Liver (tissue), 3 donors: ENCODE results near the gene ABCB9.
"Not testable (repeated sequence)": the region's sequence is repeated elsewhere in the genome, so short reads cannot be mapped to it uniquely, and the experiment has no call there.

Experiments
- GABPA ChIP-seq, 2 donors: IDR thresholded peaks in 1 of 2; conservative IDR thresholded peaks in 1 of 2; 2 replicates each; pipeline ENCODE4 v1.6.1; 2016; ENCODE audit warnings: antibody characterized with exemption in 2 of 2, mild to moderate bottlenecking in 1 of 2, moderate library complexity in 1 of 2
- HNF4A ChIP-seq, 2 donors: conservative IDR thresholded peaks; 2 replicates each; pipeline ENCODE4 v1.6.1; 2016; ENCODE audit warnings: antibody characterized with exemption in 2 of 2, mild to moderate bottlenecking in 2 of 2
- RAD21 ChIP-seq, 2 donors: IDR thresholded peaks; 2 replicates each; pipeline ENCODE4 v1.6.1; 2016; ENCODE audit warnings: antibody characterized with exemption in 2 of 2, mild to moderate bottlenecking in 2 of 2
- RXRA ChIP-seq, 2 donors: IDR thresholded peaks; 2 replicates each; pipeline ENCODE4 v1.6.1; 2017 to 2018; ENCODE audit warnings: antibody characterized with exemption in 2 of 2, mild to moderate bottlenecking in 1 of 2
- SP1 ChIP-seq: IDR thresholded peaks from 2 replicates; pipeline ENCODE4 v1.6.1; 2018; ENCODE audit warnings: antibody characterized with exemption, mild to moderate bottlenecking
- TAF1 ChIP-seq: conservative IDR thresholded peaks from 2 replicates; pipeline ENCODE4 v1.6.1; 2016; ENCODE audit warnings: antibody characterized with exemption, mild to moderate bottlenecking
- YY1 ChIP-seq: IDR thresholded peaks from 2 replicates; pipeline ENCODE4 v1.6.1; 2016; ENCODE audit warnings: antibody characterized with exemption, mild to moderate bottlenecking
- TF ChIP-seq, protein P1 (sequence below): IDR thresholded peaks from 2 replicates; pipeline ENCODE4 v1.6.1; 2016; ENCODE audit warnings: antibody characterized with exemption
- TF ChIP-seq, protein P2 (sequence below): fragments of 150-350 bp; IDR thresholded peaks from 2 replicates; pipeline ENCODE4 v1.5.1; 2017; ENCODE audit warnings: improper control_type of control experiment, low read depth, low read length; ENCODE audit not compliant: missing input control
- TF ChIP-seq, protein P3 (sequence below): IDR thresholded peaks from 2 replicates; pipeline ENCODE4 v1.6.1; 2016; ENCODE audit warnings: antibody characterized with exemption, mild to moderate bottlenecking
- TF ChIP-seq, protein P4 (sequence below): IDR thresholded peaks from 2 replicates; pipeline ENCODE4 v1.6.1; 2016; ENCODE audit warnings: antibody characterized with exemption
- TF ChIP-seq, protein P5 (sequence below): IDR thresholded peaks from 2 replicates; pipeline ENCODE4 v1.6.1; 2016; ENCODE audit warnings: antibody characterized with exemption
- donor health status: healthy.
- donor health status: healthy.

DNA sequence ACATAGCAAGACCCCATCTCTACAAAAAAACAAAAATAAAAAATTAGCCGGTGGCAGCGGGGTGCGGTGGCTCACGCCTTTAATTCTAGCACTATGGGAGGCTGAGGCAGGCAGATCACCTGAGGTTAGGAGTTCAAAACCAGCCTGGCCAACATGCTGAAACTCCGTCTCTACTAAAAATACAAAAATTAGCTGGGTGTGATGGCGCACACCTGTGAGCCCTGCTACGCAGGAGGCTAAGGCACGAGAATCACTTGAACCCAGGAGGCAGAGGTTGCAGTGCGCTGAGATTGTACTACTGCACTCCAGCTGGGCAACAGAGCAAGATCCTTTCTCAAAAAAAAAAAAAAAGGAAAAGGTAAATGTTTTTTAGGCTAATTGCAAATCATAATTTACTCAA lies 73.5 kb downstream of the ABCB9 start:
- TF ChIP-seq, protein P1, sequence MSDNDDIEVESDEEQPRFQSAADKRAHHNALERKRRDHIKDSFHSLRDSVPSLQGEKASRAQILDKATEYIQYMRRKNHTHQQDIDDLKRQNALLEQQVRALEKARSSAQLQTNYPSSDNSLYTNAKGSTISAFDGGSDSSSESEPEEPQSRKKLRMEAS = not testable (repeated sequence)
- TF ChIP-seq, protein P2, sequence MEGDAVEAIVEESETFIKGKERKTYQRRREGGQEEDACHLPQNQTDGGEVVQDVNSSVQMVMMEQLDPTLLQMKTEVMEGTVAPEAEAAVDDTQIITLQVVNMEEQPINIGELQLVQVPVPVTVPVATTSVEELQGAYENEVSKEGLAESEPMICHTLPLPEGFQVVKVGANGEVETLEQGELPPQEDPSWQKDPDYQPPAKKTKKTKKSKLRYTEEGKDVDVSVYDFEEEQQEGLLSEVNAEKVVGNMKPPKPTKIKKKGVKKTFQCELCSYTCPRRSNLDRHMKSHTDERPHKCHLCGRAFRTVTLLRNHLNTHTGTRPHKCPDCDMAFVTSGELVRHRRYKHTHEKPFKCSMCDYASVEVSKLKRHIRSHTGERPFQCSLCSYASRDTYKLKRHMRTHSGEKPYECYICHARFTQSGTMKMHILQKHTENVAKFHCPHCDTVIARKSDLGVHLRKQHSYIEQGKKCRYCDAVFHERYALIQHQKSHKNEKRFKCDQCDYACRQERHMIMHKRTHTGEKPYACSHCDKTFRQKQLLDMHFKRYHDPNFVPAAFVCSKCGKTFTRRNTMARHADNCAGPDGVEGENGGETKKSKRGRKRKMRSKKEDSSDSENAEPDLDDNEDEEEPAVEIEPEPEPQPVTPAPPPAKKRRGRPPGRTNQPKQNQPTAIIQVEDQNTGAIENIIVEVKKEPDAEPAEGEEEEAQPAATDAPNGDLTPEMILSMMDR = not testable (repeated sequence)
- TF ChIP-seq RAD21 (IDR thresholded peaks at IDR 0.05); GABPA (IDR thresholded peaks at IDR 0.05 in 1 of 2, conservative IDR thresholded peaks at IDR 0.05 in 1 of 2); RXRA (IDR thresholded peaks at IDR 0.05); HNF4A (conservative IDR thresholded peaks at IDR 0.05); SP1; YY1; TAF1: not testable (repeated sequence)
- TF ChIP-seq, protein P3, sequence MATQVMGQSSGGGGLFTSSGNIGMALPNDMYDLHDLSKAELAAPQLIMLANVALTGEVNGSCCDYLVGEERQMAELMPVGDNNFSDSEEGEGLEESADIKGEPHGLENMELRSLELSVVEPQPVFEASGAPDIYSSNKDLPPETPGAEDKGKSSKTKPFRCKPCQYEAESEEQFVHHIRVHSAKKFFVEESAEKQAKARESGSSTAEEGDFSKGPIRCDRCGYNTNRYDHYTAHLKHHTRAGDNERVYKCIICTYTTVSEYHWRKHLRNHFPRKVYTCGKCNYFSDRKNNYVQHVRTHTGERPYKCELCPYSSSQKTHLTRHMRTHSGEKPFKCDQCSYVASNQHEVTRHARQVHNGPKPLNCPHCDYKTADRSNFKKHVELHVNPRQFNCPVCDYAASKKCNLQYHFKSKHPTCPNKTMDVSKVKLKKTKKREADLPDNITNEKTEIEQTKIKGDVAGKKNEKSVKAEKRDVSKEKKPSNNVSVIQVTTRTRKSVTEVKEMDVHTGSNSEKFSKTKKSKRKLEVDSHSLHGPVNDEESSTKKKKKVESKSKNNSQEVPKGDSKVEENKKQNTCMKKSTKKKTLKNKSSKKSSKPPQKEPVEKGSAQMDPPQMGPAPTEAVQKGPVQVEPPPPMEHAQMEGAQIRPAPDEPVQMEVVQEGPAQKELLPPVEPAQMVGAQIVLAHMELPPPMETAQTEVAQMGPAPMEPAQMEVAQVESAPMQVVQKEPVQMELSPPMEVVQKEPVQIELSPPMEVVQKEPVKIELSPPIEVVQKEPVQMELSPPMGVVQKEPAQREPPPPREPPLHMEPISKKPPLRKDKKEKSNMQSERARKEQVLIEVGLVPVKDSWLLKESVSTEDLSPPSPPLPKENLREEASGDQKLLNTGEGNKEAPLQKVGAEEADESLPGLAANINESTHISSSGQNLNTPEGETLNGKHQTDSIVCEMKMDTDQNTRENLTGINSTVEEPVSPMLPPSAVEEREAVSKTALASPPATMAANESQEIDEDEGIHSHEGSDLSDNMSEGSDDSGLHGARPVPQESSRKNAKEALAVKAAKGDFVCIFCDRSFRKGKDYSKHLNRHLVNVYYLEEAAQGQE = not testable (repeated sequence)
- TF ChIP-seq, protein P4, sequence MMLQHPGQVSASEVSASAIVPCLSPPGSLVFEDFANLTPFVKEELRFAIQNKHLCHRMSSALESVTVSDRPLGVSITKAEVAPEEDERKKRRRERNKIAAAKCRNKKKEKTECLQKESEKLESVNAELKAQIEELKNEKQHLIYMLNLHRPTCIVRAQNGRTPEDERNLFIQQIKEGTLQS = not testable (repeated sequence)
- TF ChIP-seq, protein P5, sequence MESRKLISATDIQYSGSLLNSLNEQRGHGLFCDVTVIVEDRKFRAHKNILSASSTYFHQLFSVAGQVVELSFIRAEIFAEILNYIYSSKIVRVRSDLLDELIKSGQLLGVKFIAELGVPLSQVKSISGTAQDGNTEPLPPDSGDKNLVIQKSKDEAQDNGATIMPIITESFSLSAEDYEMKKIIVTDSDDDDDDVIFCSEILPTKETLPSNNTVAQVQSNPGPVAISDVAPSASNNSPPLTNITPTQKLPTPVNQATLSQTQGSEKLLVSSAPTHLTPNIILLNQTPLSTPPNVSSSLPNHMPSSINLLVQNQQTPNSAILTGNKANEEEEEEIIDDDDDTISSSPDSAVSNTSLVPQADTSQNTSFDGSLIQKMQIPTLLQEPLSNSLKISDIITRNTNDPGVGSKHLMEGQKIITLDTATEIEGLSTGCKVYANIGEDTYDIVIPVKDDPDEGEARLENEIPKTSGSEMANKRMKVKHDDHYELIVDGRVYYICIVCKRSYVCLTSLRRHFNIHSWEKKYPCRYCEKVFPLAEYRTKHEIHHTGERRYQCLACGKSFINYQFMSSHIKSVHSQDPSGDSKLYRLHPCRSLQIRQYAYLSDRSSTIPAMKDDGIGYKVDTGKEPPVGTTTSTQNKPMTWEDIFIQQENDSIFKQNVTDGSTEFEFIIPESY = not testable (repeated sequence)
